NCI-H524 (cell line): ENCODE results near the gene TIGD3.
A peak's percentile ranks its signal among the peaks of the same experiment; 100 is the strongest.

ENCODE experiments used
- DNase-seq, 2 experiments: peaks; one replicate each; lab custom pipeline; 2025; lab: John Stamatoyannopoulos, UW

TIGD3 gene

GRCh38 chr11:65354265-65355012, at the start of gene TIGD3:
Gene TIGD3, plus strand, starts transcription at chr11:65354751. Its CDS starts 1,058 bp downstream, at chr11:65355809.
- DNase-seq, result peak; percentile 89 to 94

GRCh38 chr11:65305501-65306268, 48.9 kb upstream of the TIGD3 start:
- no peak for DNase-seq

GRCh38 chr11:65307298-65308229, 47.0 kb upstream of the TIGD3 start:
- DNase-seq, result no peak

GRCh38 chr11:65308281-65308891, 46.2 kb upstream of the TIGD3 start:
- DNase-seq, result no peak

- DNase-seq, result no peak
Observed at GRCh38 chr11:65309006-65309405, 45.5 kb upstream of the TIGD3 start.

- peak in 1 of 2 experiments; percentile 45 for DNase-seq
Observed at GRCh38 chr11:65310215-65310614, 44.3 kb upstream of the TIGD3 start.

GRCh38 chr11:65310736-65311135, 43.8 kb upstream of the TIGD3 start:
- peak; percentile 58 to 66 for DNase-seq

- DNase-seq, result peak in 1 of 2 experiments; percentile 37
Observed at GRCh38 chr11:65311170-65311678, 43.3 kb upstream of the TIGD3 start.

GRCh38 chr11:65314501-65315203, 39.9 kb upstream of the TIGD3 start, which contains the start of gene CDC42EP2:
Gene CDC42EP2, plus strand, starts transcription at chr11:65314866. Its CDS starts 6,033 bp downstream, at chr11:65320899.
- DNase-seq, result peak; percentile 32 to 71

- DNase-seq, result peak; percentile 71 to 85
Observed at GRCh38 chr11:65315204-65315865, 39.2 kb upstream of the TIGD3 start.

GRCh38 chr11:65315866-65316226, 38.7 kb upstream of the TIGD3 start:
- no peak for DNase-seq

- no peak for DNase-seq
Observed at GRCh38 chr11:65316227-65317024, 38.1 kb upstream of the TIGD3 start.

- DNase-seq, result no peak
Observed at GRCh38 chr11:65317025-65317786, 37.3 kb upstream of the TIGD3 start.

- DNase-seq, result no peak
Observed at GRCh38 chr11:65320386-65321075, 34.0 kb upstream of the TIGD3 start.

- no peak for DNase-seq
Observed at GRCh38 chr11:65321076-65321475, 33.5 kb upstream of the TIGD3 start.

- peak; percentile 72 to 88 for DNase-seq
Observed at GRCh38 chr11:65321828-65322485, 32.6 kb upstream of the TIGD3 start.

GRCh38 chr11:65323813-65324212, 30.7 kb upstream of the TIGD3 start:
- DNase-seq, result no peak
